Breast epithelium (tissue), 4 donors: ENCODE results near the gene PCBD2. TPM values are rescaled to one million over a fixed set of nuclear protein-coding genes. Genes with fewer than 3 reads are reported as not detected.

Experiments
- DNase-seq, 2 donors: peaks; one replicate each; pipeline ENCODE4 v3.0.0-alpha.2; 2019; ENCODE audit warnings: low spot score in 2 of 2
- H3K27ac ChIP-seq, 2 donors: fragments of 200-600 bp; sonication (generic) in 1 of 2; one replicate each; pipeline ENCODE4 v1.5.1; 2016 to 2019; ENCODE audit warnings: mild to moderate bottlenecking in 1 of 2
- H3K27me3 ChIP-seq, 2 donors: fragments of 200-600 bp; sonication (generic) in 1 of 2; one replicate each; pipeline versions ENCODE4 v1.5.1 to v1.6.0; 2017 to 2019; ENCODE audit warnings: control low read depth in 1 of 2, mild to moderate bottlenecking in 1 of 2
- H3K36me3 ChIP-seq: fragments of 200-600 bp; one replicate; pipeline ENCODE4 v1.5.1; 2019
- H3K4me1 ChIP-seq, 2 donors: fragments of 200-600 bp; sonication (generic); one replicate each; pipeline ENCODE4 v1.5.1; 2016 to 2019; ENCODE audit warnings: control low read depth in 1 of 2
- H3K4me3 ChIP-seq, 3 donors: fragments of 200-600 bp; sonication (generic); 1 replicate in 2 of 3; 2 replicates in 1 of 3; pipeline ENCODE4 v1.5.1; 2016 to 2019; ENCODE audit warnings: mild to moderate bottlenecking in 3 of 3, moderate library complexity in 2 of 3
- H3K9me3 ChIP-seq, 2 donors: fragments of 200-600 bp; sonication (generic) in 1 of 2; one replicate each; pipeline ENCODE4 v1.5.1; 2016 to 2019; ENCODE audit warnings: control low read depth in 1 of 2
- POLR2A ChIP-seq: fragments of 450-650 bp; IDR thresholded peaks from one replicate; pipeline ENCODE4 v1.6.1; 2016; ENCODE audit warnings: antibody characterized with exemption, mild to moderate bottlenecking, moderate library complexity
- POLR2AphosphoS5 ChIP-seq, 3 donors: sonication (generic); formaldehyde crosslinking; IDR thresholded peaks; one replicate each; pipeline ENCODE4 v1.6.1; 2017; ENCODE audit warnings: antibody characterized with exemption in 3 of 3
- intact Hi-C: fragments of 100-400 bp; cut with DNase I; formaldehyde crosslinking; loops from one replicate; pipeline ENCODE4 v1.15.1; 2023; ENCODE audit warnings: low total_unique reads
- total RNA-seq, 3 donors: library from RNA; depleted of rRNA; stranded (reverse); fragments of >200 nt; gene quantifications; one replicate each; pipeline ENCODE4 v1.1.0, GENCODE V29; 2016
- TF ChIP-seq, protein P1 (sequence below), 3 donors: fragments of 450-650 bp; IDR thresholded peaks; one replicate each; pipeline ENCODE4 v1.5.1; 2016 to 2017; ENCODE audit warnings: antibody characterized with exemption in 3 of 3, mild to moderate bottlenecking in 3 of 3, moderate library complexity in 3 of 3

Gene PCBD2
- total RNA-seq, 3 donors from 2014 or later, result 6.9 to 11.0 (median 8.8) TPM

GRCh38 chr5:134913795-134914194 is 8.9 kb downstream of the PCBD2 start:
- no peak overlapping the region for H3K27ac ChIP-seq
- TF ChIP-seq POLR2AphosphoS5 (IDR thresholded peaks at IDR 0.05) (no peak), POLR2A (no peak)
- TF ChIP-seq, protein P1, sequence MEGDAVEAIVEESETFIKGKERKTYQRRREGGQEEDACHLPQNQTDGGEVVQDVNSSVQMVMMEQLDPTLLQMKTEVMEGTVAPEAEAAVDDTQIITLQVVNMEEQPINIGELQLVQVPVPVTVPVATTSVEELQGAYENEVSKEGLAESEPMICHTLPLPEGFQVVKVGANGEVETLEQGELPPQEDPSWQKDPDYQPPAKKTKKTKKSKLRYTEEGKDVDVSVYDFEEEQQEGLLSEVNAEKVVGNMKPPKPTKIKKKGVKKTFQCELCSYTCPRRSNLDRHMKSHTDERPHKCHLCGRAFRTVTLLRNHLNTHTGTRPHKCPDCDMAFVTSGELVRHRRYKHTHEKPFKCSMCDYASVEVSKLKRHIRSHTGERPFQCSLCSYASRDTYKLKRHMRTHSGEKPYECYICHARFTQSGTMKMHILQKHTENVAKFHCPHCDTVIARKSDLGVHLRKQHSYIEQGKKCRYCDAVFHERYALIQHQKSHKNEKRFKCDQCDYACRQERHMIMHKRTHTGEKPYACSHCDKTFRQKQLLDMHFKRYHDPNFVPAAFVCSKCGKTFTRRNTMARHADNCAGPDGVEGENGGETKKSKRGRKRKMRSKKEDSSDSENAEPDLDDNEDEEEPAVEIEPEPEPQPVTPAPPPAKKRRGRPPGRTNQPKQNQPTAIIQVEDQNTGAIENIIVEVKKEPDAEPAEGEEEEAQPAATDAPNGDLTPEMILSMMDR (IDR thresholded peaks at IDR 0.05), result no peak
- H3K4me3 ChIP-seq, result no peak overlapping the region
- H3K36me3 ChIP-seq, result no peaks in the 10 kb centered on the region
- H3K27me3 ChIP-seq, result no peaks in the 10 kb centered on the region
- H3K4me1 ChIP-seq, result no peaks in the 10 kb centered on the region
- H3K9me3 ChIP-seq, result no peaks in the 10 kb centered on the region
- intact Hi-C loops, result no loop called here
- DNase-seq, result no peak

- Histone ChIP-seq H3K9me3 (no peaks in the 10 kb centered on the region), H3K4me3 (no peak overlapping the region), H3K27ac (no peak overlapping the region), H3K4me1 (no peaks in the 10 kb centered on the region), H3K36me3 (no peaks in the 10 kb centered on the region), H3K27me3 (no peaks in the 10 kb centered on the region)
- DNase-seq, result no peak
- TF ChIP-seq POLR2A (no peak), POLR2AphosphoS5 (IDR thresholded peaks at IDR 0.05) (no peak)
- TF ChIP-seq, protein P1 (IDR thresholded peaks at IDR 0.05), result no peak
- intact Hi-C loops, result no loop called here
Measured at GRCh38 chr5:134917070-134917815, 12.3 kb downstream of the PCBD2 start.

GRCh38 chr5:134918861-134919260 is 13.9 kb downstream of the PCBD2 start:
- Histone ChIP-seq H3K4me3 (no peak overlapping the region), H3K4me1 (no peaks in the 10 kb centered on the region), H3K36me3 (no peaks in the 10 kb centered on the region), H3K27ac (no peak overlapping the region), H3K9me3 (no peaks in the 10 kb centered on the region), H3K27me3 (no peaks in the 10 kb centered on the region)
- TF ChIP-seq, protein P1 (IDR thresholded peaks at IDR 0.05), result no peak
- TF ChIP-seq POLR2AphosphoS5 (IDR thresholded peaks at IDR 0.05) (no peak), POLR2A (no peak)
- intact Hi-C loops, result no loop called here
- no peak for DNase-seq

GRCh38 chr5:134920848-134921575 is 16.1 kb downstream of the PCBD2 start:
- intact Hi-C loops, result no loop called here
- Histone ChIP-seq H3K36me3 (no peaks in the 10 kb centered on the region), H3K27ac (no peak overlapping the region), H3K9me3 (no peaks in the 10 kb centered on the region), H3K4me1 (no peaks in the 10 kb centered on the region), H3K27me3 (no peaks in the 10 kb centered on the region), H3K4me3 (no peak overlapping the region)
- TF ChIP-seq, protein P1 (IDR thresholded peaks at IDR 0.05), result no peak
- TF ChIP-seq POLR2AphosphoS5 (IDR thresholded peaks at IDR 0.05) (no peak), POLR2A (no peak)
- DNase-seq, result no peak

DNA sequence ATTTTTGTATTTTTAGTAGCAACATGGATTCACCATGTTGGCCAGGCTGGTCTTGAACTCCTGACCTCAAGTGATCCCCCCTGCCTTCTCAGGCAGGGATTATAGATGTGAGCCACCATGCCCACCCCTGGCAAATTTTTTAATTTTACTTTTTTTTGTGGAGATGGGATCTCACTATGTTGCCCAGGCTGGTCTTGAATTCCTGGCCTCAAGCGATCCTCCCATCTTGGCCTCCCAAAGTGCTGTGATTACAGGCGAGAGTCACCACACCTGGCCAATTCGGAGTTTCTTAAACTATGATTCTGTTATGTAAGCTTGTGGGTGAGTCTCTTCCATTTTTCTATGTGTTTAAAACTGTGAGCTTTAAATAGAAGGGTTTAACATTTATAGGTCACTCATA is 27.6 kb downstream of the PCBD2 start:
- Histone ChIP-seq H3K9me3 (no peaks in the 10 kb centered on the region), H3K36me3 (no peaks in the 10 kb centered on the region), H3K27ac (no peak overlapping the region), H3K27me3 (no peaks in the 10 kb centered on the region), H3K4me1 (no peaks in the 10 kb centered on the region), H3K4me3 (no peak overlapping the region)
- TF ChIP-seq, protein P1 (IDR thresholded peaks at IDR 0.05), result no peak
- TF ChIP-seq POLR2AphosphoS5 (IDR thresholded peaks at IDR 0.05) (no peak), POLR2A (no peak)
- no peak for DNase-seq
- intact Hi-C loops, result no loop called here
